GM18907 (cell line): ENCODE results near the gene IGSF8.

Experiments
- ATAC-seq: cut with Tn5 transposase; IDR thresholded peaks from one replicate; pipeline ENCODE4 v1.9.1; 2021; ENCODE audit warnings: mild to moderate bottlenecking, moderate library complexity; ENCODE audit not compliant: unreplicated experiment

IGSF8 gene

GRCh38 chr1:160043543-160043942 is 54.9 kb downstream of the IGSF8 start:
- no peak for ATAC-seq
